Cardiac septum (tissue), 1 donor: ENCODE measurements around the gene GAMT. TPM values are rescaled to one million over a fixed set of nuclear protein-coding genes. Genes with fewer than 3 reads are reported as not detected.

Experiments
- DNase-seq: peaks from one replicate; pipeline ENCODE4 v3.0.0-alpha.2; 2020; ENCODE audit warnings: low spot score
- intact Hi-C: fragments of 100-400 bp; cut with DNase I; formaldehyde crosslinking; loops from one replicate; pipeline ENCODE4 v1.14.0; 2022
- total RNA-seq: library from RNA; stranded (reverse); fragmentation: NEBNext Ultra II Directional; extraction: Animal tissue kit (Norgen Biotek cat#: 25700); gene quantifications from one replicate; pipeline ENCODE4 v1.2.1, GENCODE V29; 2021
- donor health status: DM: no; HTN: no; CAD: no.

Gene GAMT
- total RNA-seq, 1 donor from 2014 or later, result 51.6 TPM

GRCh38 chr19:1435378-1435989 is 34.1 kb upstream of the GAMT start:
- no peak for DNase-seq
- intact Hi-C loops, result no loop called here

GRCh38 chr19:1434577-1435060 is 33.3 kb upstream of the GAMT start:
- DNase-seq, result no peak
- intact Hi-C loops, result no loop called here

- no peak for DNase-seq
- intact Hi-C loops, result no loop called here
Observed at GRCh38 chr19:1434040-1434366, 32.7 kb upstream of the GAMT start.

GRCh38 chr19:1433119-1434039 is 32.0 kb upstream of the GAMT start:
- intact Hi-C loops, result no loop called here
- DNase-seq, result no peak

- DNase-seq, result no peak
- intact Hi-C loops, result no loop called here
Observed at GRCh38 chr19:1432507-1432887, 31.2 kb upstream of the GAMT start.

- DNase-seq, result no peak
- intact Hi-C loops, result no loop called here
Observed at GRCh38 chr19:1431759-1432506, 30.6 kb upstream of the GAMT start.

- DNase-seq, result no peak
- intact Hi-C loops, result no loop called here
Observed at GRCh38 chr19:1430246-1430645, 28.9 kb upstream of the GAMT start.

GRCh38 chr19:1429750-1430149 is 28.4 kb upstream of the GAMT start:
- DNase-seq, result no peak
- intact Hi-C loops, result no loop called here

GRCh38 chr19:1428738-1429391 is 27.5 kb upstream of the GAMT start:
- intact Hi-C loops, result no loop called here
- no peak for DNase-seq

- no peak for DNase-seq
- intact Hi-C loops, result no loop called here
Observed at GRCh38 chr19:1427221-1427920, 26.0 kb upstream of the GAMT start.

GRCh38 chr19:1426736-1427135 is 25.4 kb upstream of the GAMT start:
- DNase-seq, result no peak
- intact Hi-C loops, result no loop called here

- intact Hi-C loops, result no loop called here
- no peak for DNase-seq
Observed at GRCh38 chr19:1425902-1426301, 24.6 kb upstream of the GAMT start.

- no peak for DNase-seq
- intact Hi-C loops, result no loop called here
Observed at GRCh38 chr19:1425102-1425837, 23.9 kb upstream of the GAMT start.

GRCh38 chr19:1424192-1424955 is 23.0 kb upstream of the GAMT start:
- DNase-seq, result no peak

GRCh38 chr19:1423436-1424191 is 22.3 kb upstream of the GAMT start:
- no peak for DNase-seq
- intact Hi-C loops, result no loop called here

More at GRCh38 chr19:1424192-1424955, 23.0 kb upstream of the GAMT start:
- intact Hi-C loops, result no loop called here

GRCh38 chr19:1422943-1423342 is 21.6 kb upstream of the GAMT start:
- no peak for DNase-seq
- intact Hi-C loops, result no loop called here

- DNase-seq, result no peak
- intact Hi-C loops, result no loop called here
Observed at GRCh38 chr19:1422360-1422759, 21.0 kb upstream of the GAMT start.
